WI38 (cell line): Measurements from ENCODE around the gene AVPI1.

ENCODE experiments used
- H3K4me3 ChIP-seq: 2 replicates; pipeline ENCODE4 v1.5.1; 2011; ENCODE audit warnings: low read depth, mild to moderate bottlenecking, control low read depth, low read length
- CTCF ChIP-seq: IDR thresholded peaks from 2 replicates; pipeline ENCODE4 v1.5.1; 2012; ENCODE audit warnings: low read depth, mild to moderate bottlenecking, control low read depth, low read length

The AVPI1 gene

GRCh38 chr10:97708976-97709946 lies 22.2 kb upstream of the AVPI1 start:
- peak; percentile 69 for TF ChIP-seq CTCF
- no peak overlapping the region for H3K4me3 ChIP-seq

DNA sequence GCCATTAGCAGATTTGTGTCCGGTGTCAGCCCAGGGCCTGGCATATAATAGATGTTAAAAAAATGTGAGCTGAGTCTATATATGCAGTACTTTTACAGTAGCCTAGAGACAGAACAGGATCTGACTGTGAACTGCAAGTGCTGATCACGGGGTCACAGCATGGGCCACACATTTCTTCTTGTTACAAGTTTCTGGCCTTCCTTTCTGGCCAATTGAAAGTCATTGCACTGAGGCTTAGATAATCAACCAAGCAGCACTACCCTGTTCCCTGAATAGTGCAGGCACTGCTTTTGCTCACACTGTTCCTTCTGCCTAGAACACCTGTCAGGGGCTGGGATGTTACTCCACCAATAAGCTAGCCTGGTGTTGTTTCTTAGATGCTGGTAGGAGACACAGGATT lies 21.1 kb upstream of the AVPI1 start:
- TF ChIP-seq CTCF: no peak
- no peak overlapping the region for H3K4me3 ChIP-seq

- no peak for TF ChIP-seq CTCF
Measured at GRCh38 chr10:97707134-97707861, 20.3 kb upstream of the AVPI1 start.

GRCh38 chr10:97705006-97705670 lies 18.1 kb upstream of the AVPI1 start:
- no peak for TF ChIP-seq CTCF
- H3K4me3 ChIP-seq: no peak overlapping the region

More at GRCh38 chr10:97707134-97707861, 20.3 kb upstream of the AVPI1 start:
- H3K4me3 ChIP-seq: no peak overlapping the region

- TF ChIP-seq CTCF: no peak
- H3K4me3 ChIP-seq: no peak overlapping the region
Measured at GRCh38 chr10:97704341-97704740, 17.3 kb upstream of the AVPI1 start.

DNA sequence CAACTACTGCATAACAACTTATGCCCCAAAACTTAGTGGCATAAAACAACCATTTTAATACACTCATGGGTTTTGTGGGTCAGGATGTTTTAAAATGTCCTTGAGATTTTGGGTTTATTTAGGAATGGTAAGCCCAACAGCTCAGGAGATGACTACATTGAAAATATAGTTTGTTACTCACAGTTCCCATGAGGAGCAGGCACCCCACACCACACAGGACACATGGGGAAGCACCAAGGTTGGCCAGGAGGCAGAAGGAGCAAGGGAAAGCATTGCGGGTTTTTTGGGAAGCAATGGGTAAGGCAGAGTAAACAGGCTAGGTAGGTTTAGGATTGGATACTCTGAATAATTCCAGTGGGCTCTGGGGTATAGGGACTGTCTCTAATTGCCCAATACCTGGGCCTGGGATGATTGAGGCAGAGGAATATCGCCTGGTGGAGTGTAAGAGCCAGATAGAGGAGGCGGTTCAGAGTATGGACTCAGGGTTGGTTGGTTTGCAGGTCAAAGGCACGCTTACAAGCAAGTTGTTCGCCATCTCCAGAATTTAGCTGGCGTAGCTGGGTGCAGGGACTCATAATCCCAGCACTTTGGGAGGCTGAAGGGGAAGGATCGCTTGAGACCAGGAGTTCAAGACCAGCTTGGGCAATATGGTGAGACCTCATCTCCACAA lies 16.5 kb upstream of the AVPI1 start:
- no peak overlapping the region for H3K4me3 ChIP-seq
- TF ChIP-seq CTCF: no peak
